Measurements from ENCODE around the gene CACHD1. TPM values are rescaled to one million over a fixed set of nuclear protein-coding genes. Genes with fewer than 3 reads are reported as not detected.

CACHD1 gene
- total RNA-seq, 2 experiments from 2014 or later: not detected

DNA sequence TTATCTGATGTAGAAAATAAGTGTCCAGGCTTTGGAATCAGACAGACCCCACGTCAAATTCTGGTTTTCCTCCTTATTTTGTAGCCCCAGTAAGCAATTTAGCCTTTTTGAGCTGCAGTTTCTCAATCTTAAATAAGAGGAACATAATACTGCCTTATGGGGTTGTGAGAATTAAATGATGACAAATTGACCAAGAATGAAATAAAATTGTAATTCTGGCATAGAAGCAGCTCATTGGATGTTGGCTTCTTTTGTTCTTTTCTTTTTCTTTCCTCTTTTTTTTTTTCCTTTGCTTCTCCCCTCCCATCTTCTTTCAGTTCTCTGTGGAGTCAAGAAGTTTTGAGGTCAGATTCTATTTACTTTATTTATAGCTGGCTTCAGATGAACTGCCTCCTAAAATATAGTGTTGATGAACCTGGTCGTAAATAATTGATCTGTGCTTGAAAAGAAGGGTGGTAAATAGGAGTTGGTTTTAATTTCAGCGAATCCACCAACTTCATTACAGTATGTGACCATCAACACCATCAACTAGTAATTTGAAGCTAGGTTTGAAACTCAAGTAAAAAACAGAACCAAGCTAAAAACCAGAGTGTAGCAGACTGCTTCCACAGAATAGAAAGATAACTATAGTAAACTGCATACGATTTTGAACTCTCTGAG, 81.1 kb downstream of the CACHD1 start:
- Histone ChIP-seq H3K27ac (ENCODE audit: low read depth, low read length, poor library complexity, severe bottlenecking) (no peak overlapping the region), H4K20me1 (ENCODE audit: insufficient read depth, low read length) (no peaks in the 10 kb centered on the region), H3K9me2 (ENCODE audit: insufficient read depth, low read length) (no peaks in the 10 kb centered on the region), H3K4me2 (ENCODE audit: low read length) (no peak overlapping the region), H3K4me3 (ENCODE audit: low read depth, low read length, poor library complexity, severe bottlenecking) (no peak overlapping the region), H3K79me2 (ENCODE audit: insufficient read depth, low read depth, low read length) (no peaks in the 10 kb centered on the region), H3K9me3 (ENCODE audit: low read length) (no peaks in the 10 kb centered on the region), H3K4me1 (ENCODE audit: insufficient read depth, low read length, poor library complexity, severe bottlenecking) (no peaks in the 10 kb centered on the region), H2AFZ (ENCODE audit: low read length) (no peak overlapping the region), H3K36me3 (ENCODE audit: insufficient read depth, low read length) (no peaks in the 10 kb centered on the region)
- DNase-seq (ENCODE audit: low spot score): no peak
- CTCF ChIA-PET (ENCODE audit: unreplicated experiment): no interaction called here
- TF ChIP-seq EZH2phosphoT487 (IDR thresholded peaks at IDR 0.05; ENCODE audit: borderline replicate concordance, low read depth, low read length): no peak
- TF ChIP-seq, protein P1, sequence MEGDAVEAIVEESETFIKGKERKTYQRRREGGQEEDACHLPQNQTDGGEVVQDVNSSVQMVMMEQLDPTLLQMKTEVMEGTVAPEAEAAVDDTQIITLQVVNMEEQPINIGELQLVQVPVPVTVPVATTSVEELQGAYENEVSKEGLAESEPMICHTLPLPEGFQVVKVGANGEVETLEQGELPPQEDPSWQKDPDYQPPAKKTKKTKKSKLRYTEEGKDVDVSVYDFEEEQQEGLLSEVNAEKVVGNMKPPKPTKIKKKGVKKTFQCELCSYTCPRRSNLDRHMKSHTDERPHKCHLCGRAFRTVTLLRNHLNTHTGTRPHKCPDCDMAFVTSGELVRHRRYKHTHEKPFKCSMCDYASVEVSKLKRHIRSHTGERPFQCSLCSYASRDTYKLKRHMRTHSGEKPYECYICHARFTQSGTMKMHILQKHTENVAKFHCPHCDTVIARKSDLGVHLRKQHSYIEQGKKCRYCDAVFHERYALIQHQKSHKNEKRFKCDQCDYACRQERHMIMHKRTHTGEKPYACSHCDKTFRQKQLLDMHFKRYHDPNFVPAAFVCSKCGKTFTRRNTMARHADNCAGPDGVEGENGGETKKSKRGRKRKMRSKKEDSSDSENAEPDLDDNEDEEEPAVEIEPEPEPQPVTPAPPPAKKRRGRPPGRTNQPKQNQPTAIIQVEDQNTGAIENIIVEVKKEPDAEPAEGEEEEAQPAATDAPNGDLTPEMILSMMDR (conservative IDR thresholded peaks at IDR 0.05; ENCODE audit: low read length): no peak
- POLR2A ChIA-PET: interaction anchor here (0.8 kb wide), 1 partner anchor 18 kb away, joined by 4 read pairs; no protein-coding TSS in a partner anchor
- no TSS peak for BruUV-seq (replicated peaks)
- intact Hi-C loops (cut with micrococcal nuclease; ENCODE audit: unreplicated experiment): no loop called here

DNA sequence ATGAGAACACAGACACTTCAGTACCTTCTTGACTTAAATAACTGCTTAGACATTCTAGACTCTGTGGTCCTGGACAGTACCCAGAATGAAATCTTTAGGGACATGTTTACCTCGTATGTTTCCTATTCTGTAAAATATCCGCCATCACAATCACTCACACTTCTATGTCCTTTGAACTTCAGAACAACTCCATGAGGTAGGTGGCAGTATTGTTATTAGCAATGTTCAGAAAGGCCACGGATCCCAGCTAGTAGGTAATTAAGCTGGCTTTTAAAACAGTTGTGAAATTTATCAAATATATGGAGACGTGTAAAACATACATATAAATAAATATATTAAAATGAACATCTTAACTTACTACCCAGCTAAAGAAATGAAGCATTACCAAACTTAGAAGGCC, 83.4 kb downstream of the CACHD1 start:
- no peaks in the 10 kb centered on the region for H4K20me1 ChIP-seq (ENCODE audit: insufficient read depth, low read length)
- CTCF ChIA-PET (ENCODE audit: unreplicated experiment): no interaction called here
- POLR2A ChIA-PET: interaction anchor here (0.6 to 1.0 kb wide), 2 partner anchors 19 to 1114 kb away, joined by 3 read pairs; no protein-coding TSS in a partner anchor
- TF ChIP-seq, protein P1 (conservative IDR thresholded peaks at IDR 0.05; ENCODE audit: low read length): no peak; the same call in 1 of the 2 replicates
- no peak for TF ChIP-seq EZH2phosphoT487 (IDR thresholded peaks at IDR 0.05; ENCODE audit: borderline replicate concordance, low read depth, low read length)
- DNase-seq (ENCODE audit: low spot score): peak; percentile 1
- no peaks in the 10 kb centered on the region for H3K79me2 ChIP-seq (ENCODE audit: insufficient read depth, low read depth, low read length)
- H3K9me3 ChIP-seq (ENCODE audit: low read length): no peaks in the 10 kb centered on the region
- H3K27ac ChIP-seq (ENCODE audit: low read depth, low read length, poor library complexity, severe bottlenecking): no peak overlapping the region
- intact Hi-C loops (cut with micrococcal nuclease; ENCODE audit: unreplicated experiment): no loop called here
- no peak overlapping the region for H2AFZ ChIP-seq (ENCODE audit: low read length)
- H3K4me1 ChIP-seq (ENCODE audit: insufficient read depth, low read length, poor library complexity, severe bottlenecking): no peaks in the 10 kb centered on the region
- H3K9me2 ChIP-seq (ENCODE audit: insufficient read depth, low read length): no peaks in the 10 kb centered on the region
- no peak overlapping the region for H3K4me3 ChIP-seq (ENCODE audit: low read depth, low read length, poor library complexity, severe bottlenecking)
- BruUV-seq (replicated peaks): no TSS peak
- H3K4me2 ChIP-seq (ENCODE audit: low read length): no peak overlapping the region
- H3K36me3 ChIP-seq (ENCODE audit: insufficient read depth, low read length): no peaks in the 10 kb centered on the region

DNA sequence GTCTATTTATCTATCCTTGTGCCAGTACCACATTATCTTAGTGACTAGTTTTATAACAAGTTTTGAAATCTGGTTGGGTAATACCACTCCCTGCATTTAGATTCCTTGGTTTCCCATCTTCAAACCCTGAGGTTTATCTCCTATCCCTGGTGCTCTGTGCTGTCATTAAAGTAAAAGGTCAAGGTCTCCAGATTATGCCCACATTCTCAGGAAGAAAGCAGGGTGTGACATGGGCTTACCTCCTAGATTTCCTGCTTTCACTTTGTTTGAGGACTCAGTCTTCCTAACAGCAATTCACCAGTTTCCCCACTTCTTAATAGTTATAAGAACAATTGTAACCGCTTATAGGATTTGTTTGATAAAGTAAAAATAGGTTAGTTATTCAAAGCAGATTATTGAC, 86.0 kb downstream of the CACHD1 start:
- BruUV-seq (replicated peaks): no TSS peak

More for the DNA sequence above, 86.0 kb downstream of the CACHD1 start:
- Histone ChIP-seq H3K4me2 (ENCODE audit: low read length) (no peak overlapping the region), H4K20me1 (ENCODE audit: insufficient read depth, low read length) (no peaks in the 10 kb centered on the region), H2AFZ (ENCODE audit: low read length) (no peak overlapping the region), H3K27ac (ENCODE audit: low read depth, low read length, poor library complexity, severe bottlenecking) (no peak overlapping the region), H3K9me2 (ENCODE audit: insufficient read depth, low read length) (no peaks in the 10 kb centered on the region), H3K79me2 (ENCODE audit: insufficient read depth, low read depth, low read length) (no peaks in the 10 kb centered on the region), H3K36me3 (ENCODE audit: insufficient read depth, low read length) (no peaks in the 10 kb centered on the region), H3K4me3 (ENCODE audit: low read depth, low read length, poor library complexity, severe bottlenecking) (no peak overlapping the region), H3K4me1 (ENCODE audit: insufficient read depth, low read length, poor library complexity, severe bottlenecking) (no peaks in the 10 kb centered on the region), H3K9me3 (ENCODE audit: low read length) (no peaks in the 10 kb centered on the region)
- CTCF ChIA-PET (ENCODE audit: unreplicated experiment): no interaction called here
- TF ChIP-seq, protein P1 (conservative IDR thresholded peaks at IDR 0.05; ENCODE audit: low read length): no peak
- TF ChIP-seq EZH2phosphoT487 (IDR thresholded peaks at IDR 0.05; ENCODE audit: borderline replicate concordance, low read depth, low read length): no peak
- intact Hi-C loops (cut with micrococcal nuclease; ENCODE audit: unreplicated experiment): no loop called here
- POLR2A ChIA-PET: no interaction called here
- DNase-seq (ENCODE audit: low spot score): no peak
